ENCODE measurements around the gene SKP1. TPM values are rescaled to one million over a fixed set of nuclear protein-coding genes. Genes with fewer than 3 reads are reported as not detected.

SKP1 gene
- total RNA-seq, 2 donors from 2014 or later, result 357 to 427 TPM

DNA sequence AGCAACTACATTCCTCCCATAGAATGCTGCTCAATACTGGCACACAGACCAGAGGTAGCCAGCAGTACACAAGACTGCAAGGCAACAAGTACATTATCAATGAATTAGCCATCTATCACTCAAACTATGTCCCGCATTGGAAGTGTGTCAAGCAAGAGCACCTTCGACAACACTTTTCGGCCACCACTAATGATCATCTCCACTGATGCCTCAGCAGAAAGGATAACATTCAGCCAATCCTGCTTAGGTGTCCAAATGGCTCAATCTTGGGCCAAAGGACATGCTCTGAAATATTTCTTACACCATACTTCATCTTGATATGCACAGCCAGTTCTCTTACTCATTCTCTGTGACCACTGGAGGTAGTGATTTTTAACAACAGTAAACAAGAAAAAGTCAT lies 25.0 kb downstream of the SKP1 start:
- Mint-ChIP-seq H3K4me3 (no peak overlapping the region), H3K27me3 (ENCODE audit: insufficient read depth) (no peaks in the 10 kb centered on the region), H3K9me3 (no peaks in the 10 kb centered on the region), H3K27ac (peak overlapping the region; percentile 7), H3K36me3 (ENCODE audit: low read depth) (peaks cover 76% of the 10 kb centered on the region), H3K4me1 (peaks cover 16% of the 10 kb centered on the region)
- Histone ChIP-seq H3K36me3 (ENCODE audit: control insufficient read depth, insufficient read depth, low read length) (peaks cover 88% of the 10 kb centered on the region), H3K9me3 (ENCODE audit: control insufficient read depth, low read length) (no peaks in the 10 kb centered on the region), H3K27me3 (ENCODE audit: control insufficient read depth, insufficient read depth, low read length, poor library complexity, severe bottlenecking) (no peaks in the 10 kb centered on the region), H3K9ac (ENCODE audit: extremely low read depth, low read length, poor library complexity, severe bottlenecking) (no peak overlapping the region), H3K4me3 (ENCODE audit: low read length) (no peak overlapping the region), H3K4me1 (ENCODE audit: control insufficient read depth, insufficient read depth, low read length) (peaks cover 3% of the 10 kb centered on the region), H3K27ac (ENCODE audit: low read depth, low read length) (no peak overlapping the region)
- TF ChIP-seq, protein P1, sequence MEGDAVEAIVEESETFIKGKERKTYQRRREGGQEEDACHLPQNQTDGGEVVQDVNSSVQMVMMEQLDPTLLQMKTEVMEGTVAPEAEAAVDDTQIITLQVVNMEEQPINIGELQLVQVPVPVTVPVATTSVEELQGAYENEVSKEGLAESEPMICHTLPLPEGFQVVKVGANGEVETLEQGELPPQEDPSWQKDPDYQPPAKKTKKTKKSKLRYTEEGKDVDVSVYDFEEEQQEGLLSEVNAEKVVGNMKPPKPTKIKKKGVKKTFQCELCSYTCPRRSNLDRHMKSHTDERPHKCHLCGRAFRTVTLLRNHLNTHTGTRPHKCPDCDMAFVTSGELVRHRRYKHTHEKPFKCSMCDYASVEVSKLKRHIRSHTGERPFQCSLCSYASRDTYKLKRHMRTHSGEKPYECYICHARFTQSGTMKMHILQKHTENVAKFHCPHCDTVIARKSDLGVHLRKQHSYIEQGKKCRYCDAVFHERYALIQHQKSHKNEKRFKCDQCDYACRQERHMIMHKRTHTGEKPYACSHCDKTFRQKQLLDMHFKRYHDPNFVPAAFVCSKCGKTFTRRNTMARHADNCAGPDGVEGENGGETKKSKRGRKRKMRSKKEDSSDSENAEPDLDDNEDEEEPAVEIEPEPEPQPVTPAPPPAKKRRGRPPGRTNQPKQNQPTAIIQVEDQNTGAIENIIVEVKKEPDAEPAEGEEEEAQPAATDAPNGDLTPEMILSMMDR (conservative IDR thresholded peaks at IDR 0.05), result no peak
- no peak for DNase-seq
- 95 to 97% methylated on average over 3 of the region's 3 CpGs for WGBS, 2 experiments (ENCODE audit: insufficient coverage in 1 of 2, insufficient read length in 1 of 2)

DNA sequence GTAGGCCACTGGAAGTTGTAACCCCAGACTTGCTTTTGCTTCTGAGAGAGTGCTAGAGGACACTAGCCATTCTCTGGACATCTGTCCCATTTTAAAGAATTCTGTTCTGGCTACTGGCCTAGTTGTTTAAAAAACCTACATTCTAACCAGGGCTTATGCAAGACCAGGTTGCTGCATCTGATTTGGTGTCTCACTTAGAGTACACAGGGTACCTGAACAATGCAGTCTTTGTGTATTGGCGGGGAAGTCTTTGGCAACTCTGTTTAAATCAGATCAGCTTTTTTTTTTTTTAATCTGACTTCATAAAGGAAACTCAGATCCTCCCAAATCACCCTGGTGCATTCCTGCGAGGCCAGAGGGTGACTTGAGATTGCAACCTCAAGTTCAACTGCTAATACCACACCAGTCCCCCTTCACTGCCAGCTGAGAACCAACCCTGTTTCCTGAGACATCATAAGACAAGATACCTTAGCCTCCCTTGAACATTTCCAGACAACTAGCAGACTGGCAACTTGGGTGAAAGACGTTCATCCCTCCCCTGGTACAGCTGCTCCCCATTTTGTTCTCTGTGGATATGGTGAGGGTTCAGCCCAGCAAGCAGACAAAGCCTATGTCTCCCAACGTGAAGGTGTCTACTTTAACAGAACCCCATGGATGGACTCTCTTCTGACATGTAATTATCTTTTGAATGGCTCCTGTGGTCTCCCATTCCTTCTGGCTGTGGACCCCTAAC lies 27.0 kb downstream of the SKP1 start:
- Histone ChIP-seq H3K27ac (ENCODE audit: low read depth, low read length) (peak overlapping the region; percentile 13), H3K9ac (ENCODE audit: extremely low read depth, low read length, poor library complexity, severe bottlenecking) (no peak overlapping the region), H3K27me3 (ENCODE audit: control insufficient read depth, insufficient read depth, low read length, poor library complexity, severe bottlenecking) (no peaks in the 10 kb centered on the region), H3K4me1 (ENCODE audit: control insufficient read depth, insufficient read depth, low read length) (peaks cover 3% of the 10 kb centered on the region), H3K4me3 (ENCODE audit: low read length) (no peak overlapping the region), H3K9me3 (ENCODE audit: control insufficient read depth, low read length) (no peaks in the 10 kb centered on the region), H3K36me3 (ENCODE audit: control insufficient read depth, insufficient read depth, low read length) (peaks cover 85% of the 10 kb centered on the region)
- no peaks in the 10 kb centered on the region for H3K9me3 Mint-ChIP-seq
- peaks cover 11% of the 10 kb centered on the region for H3K4me1 Mint-ChIP-seq
- TF ChIP-seq, protein P1 (conservative IDR thresholded peaks at IDR 0.05), result no peak
- no peaks in the 10 kb centered on the region for H3K27me3 Mint-ChIP-seq (ENCODE audit: insufficient read depth)
- peaks cover 77% of the 10 kb centered on the region for H3K36me3 Mint-ChIP-seq (ENCODE audit: low read depth)
- peak overlapping the region; percentile 57 for H3K27ac Mint-ChIP-seq
- WGBS, 2 experiments (ENCODE audit: insufficient coverage in 1 of 2, insufficient read length in 1 of 2), result 92 to 100% methylated on average over 2 to 4 of the region's 4 CpGs
- H3K4me3 Mint-ChIP-seq, result no peak overlapping the region
- DNase-seq, result no peak

DNA sequence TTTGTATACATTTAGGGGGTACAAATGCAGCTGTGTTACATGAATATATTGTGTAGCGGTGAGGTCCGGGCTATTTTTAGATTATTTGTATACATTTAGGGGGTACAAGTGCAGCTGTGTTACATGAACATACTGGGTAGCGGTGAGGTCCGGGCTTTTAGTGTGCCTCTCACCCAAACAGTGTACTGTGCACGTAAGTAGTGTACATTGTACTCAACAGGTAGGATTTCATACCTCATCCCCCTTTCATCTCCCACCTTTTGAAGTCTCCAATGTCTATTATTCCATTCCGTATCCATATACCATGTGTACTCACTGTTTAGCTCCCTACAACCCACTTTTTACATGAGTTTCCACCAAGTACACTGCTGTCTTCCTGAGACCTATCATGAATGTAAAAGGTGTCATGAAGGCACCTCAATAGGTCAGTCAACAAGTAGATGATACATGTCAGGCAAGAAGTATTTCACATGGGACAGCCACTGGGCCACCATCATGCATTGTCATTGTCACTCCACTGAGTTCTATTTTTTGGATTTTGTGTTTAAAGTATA lies 27.7 kb downstream of the SKP1 start:
- no peak for DNase-seq
- Histone ChIP-seq H3K27ac (ENCODE audit: low read depth, low read length) (no peak overlapping the region), H3K4me3 (ENCODE audit: low read length) (no peak overlapping the region), H3K36me3 (ENCODE audit: control insufficient read depth, insufficient read depth, low read length) (peaks cover 88% of the 10 kb centered on the region), H3K27me3 (ENCODE audit: control insufficient read depth, insufficient read depth, low read length, poor library complexity, severe bottlenecking) (no peaks in the 10 kb centered on the region), H3K9me3 (ENCODE audit: control insufficient read depth, low read length) (no peaks in the 10 kb centered on the region), H3K9ac (ENCODE audit: extremely low read depth, low read length, poor library complexity, severe bottlenecking) (no peak overlapping the region), H3K4me1 (ENCODE audit: control insufficient read depth, insufficient read depth, low read length) (peaks cover 3% of the 10 kb centered on the region)
- Mint-ChIP-seq H3K27ac (peak overlapping the region; percentile 5), H3K36me3 (ENCODE audit: low read depth) (peaks cover 78% of the 10 kb centered on the region), H3K4me3 (no peak overlapping the region), H3K27me3 (ENCODE audit: insufficient read depth) (no peaks in the 10 kb centered on the region), H3K9me3 (no peaks in the 10 kb centered on the region), H3K4me1 (peaks cover 9% of the 10 kb centered on the region)
- 93 to 94% methylated on average over 5 to 6 of the region's 6 CpGs for WGBS, 2 experiments (ENCODE audit: insufficient coverage in 1 of 2, insufficient read length in 1 of 2)
- TF ChIP-seq, protein P1 (conservative IDR thresholded peaks at IDR 0.05), result no peak
